Stimulated activated CD4-positive, alpha-beta T cell treated with anti-CD3 and anti-CD28 coated beads, Interleukin-1b, Interleukin-23, amount 100 ng/mL, for 1 hour (primary cell): ENCODE results near the gene MMAA.
"Not testable (repeated sequence)": the region's sequence is repeated elsewhere in the genome, so short reads cannot be mapped to it uniquely, and the experiment has no call there.

Source experiments
- DNase-seq, 2 donors: peaks; one replicate each; pipeline ENCODE4 v3.0.0-alpha.2; 2020; ENCODE audit warnings: low read depth in 2 of 2

Gene MMAA

DNA sequence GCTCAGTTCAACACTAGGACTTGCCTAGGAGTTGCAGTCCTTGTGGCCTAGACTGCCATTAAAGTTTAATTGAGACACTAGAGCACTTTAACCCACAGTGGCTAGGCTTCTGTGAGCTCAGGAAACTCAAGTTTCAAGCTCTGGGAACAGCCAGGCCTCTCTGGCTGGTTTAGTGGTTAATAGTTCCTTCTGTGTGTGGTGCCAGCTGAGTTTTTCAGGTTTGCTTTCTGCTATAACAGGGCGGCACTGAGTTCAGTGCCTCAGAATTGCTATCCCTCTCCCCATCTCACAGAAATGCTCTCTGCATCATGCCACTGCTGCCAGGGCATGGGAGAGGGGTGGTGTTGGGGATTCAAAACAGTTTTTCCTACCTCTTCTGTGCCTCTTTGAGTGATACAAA lies 15.9 kb downstream of the MMAA start:
- no peak for DNase-seq

DNA sequence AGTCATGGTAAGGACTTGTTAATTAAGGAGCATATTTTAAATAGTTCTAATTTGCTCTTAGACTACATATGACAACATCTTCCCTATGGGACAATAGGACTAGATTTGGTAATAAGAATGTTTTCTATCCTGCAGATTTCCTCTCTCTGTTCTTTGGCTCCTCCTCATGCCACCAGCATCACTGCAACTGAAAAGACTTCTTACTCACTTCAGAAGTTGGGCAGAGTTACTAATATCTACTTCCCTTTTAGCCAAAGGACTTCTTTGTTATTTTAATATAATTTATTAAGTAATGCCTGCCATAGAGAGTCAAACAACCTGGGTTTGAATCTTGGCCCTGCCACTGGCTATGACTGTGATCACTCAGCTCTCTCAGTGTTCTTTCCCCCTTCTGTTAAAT lies 16.4 kb downstream of the MMAA start:
- no peak for DNase-seq

DNA sequence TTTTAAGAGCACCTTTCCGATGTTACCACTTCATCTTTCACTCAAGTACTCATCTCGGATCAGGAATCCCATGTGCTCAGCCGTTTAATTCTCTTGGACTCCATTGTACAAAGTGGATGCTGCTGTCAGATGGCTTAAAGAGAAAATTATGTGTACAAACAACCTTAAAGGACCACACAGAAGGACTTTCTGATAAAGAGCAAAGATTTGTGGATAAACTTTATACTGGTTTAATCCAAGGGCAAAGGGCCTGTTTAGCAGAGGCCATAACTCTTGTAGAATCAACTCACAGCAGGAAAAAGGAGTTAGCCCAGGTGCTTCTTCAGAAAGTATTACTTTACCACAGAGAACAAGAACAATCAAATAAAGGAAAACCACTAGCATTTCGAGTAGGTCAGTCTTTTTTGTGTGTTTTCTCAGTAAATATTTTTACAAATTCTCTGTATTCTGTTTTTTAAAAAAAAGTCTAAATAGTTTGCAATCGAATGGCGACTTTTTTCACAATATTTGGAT lies 20.1 kb downstream of the MMAA start:
- no peak for DNase-seq

DNA sequence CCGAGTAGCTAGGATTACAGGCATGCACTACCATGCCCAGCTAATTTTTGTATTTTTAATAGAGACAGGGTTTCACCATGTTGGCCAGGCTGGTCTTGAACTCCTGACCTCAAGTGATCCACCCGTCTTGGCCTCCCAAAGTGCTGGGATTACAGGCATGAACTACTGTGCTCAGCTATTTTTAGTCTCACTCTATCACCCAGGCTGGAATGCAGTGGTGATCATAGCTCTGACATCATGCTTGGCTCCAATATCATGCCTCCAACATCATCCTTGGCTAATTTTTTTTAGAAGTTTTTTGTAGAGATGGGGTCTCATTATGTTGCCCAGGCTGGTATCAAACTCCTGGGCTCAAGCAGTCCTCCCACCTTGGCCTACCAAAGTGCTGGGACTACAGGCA lies 21.1 kb downstream of the MMAA start:
- not testable (repeated sequence) for DNase-seq

DNA sequence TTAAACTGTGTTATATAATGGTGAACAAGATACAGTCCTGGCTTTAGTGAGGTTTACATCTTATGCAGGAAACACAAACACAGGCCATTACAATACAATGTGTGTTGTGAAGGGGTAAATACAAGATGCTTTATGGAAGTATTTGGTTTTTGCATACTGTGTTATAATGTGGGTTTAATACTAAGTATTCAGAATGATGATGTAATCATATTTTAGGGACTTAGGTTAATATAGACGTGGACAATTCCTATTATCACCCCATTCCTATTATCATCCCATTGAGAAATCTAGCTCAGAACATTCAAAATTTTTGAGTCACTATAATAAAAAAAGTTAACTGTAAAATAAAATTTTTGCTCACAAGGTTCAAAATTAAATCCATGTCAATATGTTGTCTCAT lies 24.1 kb downstream of the MMAA start:
- DNase-seq, result no peak

DNA sequence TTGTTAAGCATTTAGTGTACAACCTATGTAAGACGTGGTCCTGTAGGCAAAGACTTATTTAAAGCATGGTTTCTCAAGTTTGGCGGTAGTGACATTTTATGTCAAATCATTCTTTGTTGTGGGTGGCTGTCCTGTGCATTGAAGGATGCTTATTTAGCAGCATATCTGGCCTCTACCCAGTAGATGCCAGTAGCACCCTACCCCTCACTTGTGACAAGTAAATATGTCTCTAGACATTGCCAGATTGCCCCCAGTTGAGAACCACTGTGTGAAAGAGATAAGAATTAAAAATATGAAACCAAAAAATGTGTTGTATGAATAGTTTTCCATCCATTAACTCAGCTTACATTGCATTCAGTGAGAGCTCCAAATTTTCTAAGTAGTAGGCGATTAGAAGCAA lies 25.5 kb downstream of the MMAA start:
- DNase-seq, result no peak

DNA sequence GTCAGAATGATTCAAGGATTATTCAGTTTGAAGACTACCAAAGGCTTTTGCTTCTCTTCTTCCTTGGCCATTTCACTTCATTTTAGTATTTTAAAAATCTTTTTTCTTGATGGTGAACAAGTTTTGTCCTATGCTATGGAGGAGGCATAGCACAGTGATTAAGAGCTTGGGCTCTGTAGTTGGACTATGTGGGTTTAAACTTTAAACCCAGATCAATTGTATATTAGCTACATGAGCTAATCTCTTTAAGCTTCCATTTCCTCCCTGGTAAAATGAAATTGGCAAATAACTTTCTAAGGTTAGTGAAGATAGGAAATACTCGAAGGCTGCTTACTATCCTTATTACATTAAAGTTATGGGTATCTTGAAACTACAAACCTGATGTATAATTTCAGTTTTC lies 37.0 kb downstream of the MMAA start:
- DNase-seq, result no peak

DNA sequence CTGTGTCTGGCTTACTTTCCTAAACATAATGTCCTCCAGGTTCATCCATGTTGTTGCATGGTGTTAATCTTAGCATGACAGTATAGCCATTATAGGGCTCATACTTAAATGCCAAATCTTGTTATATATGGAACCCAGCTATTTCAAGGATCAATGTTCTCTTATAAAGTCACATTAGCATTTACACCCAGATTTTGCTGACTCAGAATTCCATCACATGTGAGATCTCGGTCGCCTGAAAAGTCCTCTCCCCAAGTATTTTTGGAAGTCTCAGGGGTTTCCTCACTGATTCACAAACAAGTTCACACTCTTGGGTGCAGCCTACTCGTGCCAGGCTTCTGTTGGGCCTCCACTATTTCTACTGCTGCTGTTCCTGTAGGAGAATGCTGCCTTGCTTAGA lies 40.9 kb downstream of the MMAA start:
- no peak for DNase-seq

DNA sequence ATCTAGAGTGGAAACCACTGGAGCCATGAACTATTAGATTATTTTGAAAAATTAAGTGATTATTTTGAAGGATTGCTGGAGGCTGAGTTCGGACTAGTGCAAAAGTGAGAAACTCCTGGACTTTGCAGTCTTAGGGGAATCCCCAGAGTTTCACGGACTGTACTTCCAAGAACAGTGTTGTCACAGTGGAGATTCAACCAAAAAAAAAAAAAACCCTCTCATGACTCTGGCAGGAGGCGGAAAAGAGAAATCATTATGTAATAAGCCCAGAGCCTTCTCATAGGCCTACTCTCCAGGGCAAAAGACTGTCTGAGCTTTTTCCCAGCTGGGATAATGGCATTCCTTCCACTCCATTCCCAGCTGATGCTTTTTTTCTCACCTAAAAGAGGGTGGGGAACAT lies 44.0 kb downstream of the MMAA start:
- DNase-seq, result no peak

DNA sequence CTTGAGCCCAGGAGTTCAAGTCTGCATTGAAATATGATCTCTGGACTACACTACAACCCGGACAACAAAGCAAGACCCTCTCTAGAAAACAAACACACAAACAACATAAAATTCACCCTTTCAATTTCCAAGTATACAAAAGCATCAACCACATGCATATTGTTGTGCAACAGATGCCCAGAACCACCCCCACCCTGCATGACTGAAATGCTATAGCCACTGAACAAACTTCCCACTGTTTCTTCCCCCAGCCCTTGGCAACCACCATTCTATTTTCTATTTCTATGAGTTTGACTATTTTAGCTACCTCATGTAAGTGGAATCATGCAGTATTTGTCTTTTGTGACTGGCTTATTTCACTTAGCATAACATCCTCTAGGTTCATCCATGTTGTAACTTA lies 46.6 kb downstream of the MMAA start:
- no peak for DNase-seq

DNA sequence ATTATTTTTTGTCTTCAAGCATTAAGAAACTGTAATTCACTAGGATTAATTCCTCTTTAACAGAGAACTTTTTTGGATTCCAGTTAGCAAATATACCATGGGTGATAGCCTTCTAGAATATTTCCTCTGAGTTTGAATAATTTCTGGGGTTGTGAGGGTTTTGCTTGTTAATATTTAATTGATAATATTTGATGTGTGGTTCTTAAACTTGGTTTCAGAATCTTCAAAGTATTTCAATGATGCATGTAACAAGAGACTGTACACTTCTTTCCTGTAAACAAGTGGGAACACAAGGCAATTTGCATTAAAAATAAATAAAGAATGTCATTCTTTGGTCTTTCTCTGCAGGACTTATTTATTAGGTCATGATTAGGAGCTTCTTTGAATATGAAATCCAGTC lies 51.2 kb downstream of the MMAA start:
- DNase-seq, result no peak

DNA sequence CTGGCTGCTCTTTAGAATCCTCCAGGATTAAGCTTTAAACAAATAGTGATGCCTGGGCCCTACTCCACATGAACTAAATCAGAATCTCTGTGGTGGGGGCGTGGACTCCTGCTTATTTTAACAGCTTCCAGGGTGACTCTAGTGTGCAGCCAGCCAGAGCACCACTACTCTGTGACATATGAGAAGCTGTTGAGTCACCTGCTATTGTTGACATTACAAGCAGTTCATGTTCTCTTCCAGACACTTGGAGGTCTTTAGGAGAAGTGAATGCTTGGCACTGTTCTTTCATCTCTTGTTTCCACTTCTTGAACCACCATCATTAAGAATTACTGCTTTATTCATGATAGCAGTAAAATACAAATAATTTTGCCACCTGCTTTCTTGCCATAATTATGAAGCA lies 60.3 kb downstream of the MMAA start:
- DNase-seq, result no peak

DNA sequence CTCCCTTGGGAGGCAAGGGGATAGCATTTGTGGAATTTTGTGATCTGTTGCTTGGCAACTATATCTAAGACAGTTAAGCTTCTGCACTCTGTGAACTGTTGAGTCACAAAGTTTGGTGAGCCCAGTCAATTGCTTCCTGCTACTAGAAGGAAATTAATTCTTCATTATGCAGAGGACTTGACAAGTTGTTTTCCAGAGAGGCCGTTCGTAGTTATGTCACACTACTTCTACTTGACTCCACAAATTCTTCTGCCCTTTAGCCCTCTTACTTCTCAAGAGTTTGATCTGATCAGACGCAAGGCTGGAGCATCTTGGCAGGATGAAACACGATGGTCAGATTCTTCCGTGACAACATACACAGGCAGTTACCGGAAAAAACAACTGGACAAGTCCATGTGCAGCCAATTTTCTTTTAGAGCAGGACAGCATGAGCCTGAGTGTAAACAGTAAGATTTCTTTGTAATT lies 60.8 kb downstream of the MMAA start, which contains the start of gene C4orf51:
Gene C4orf51 (plus strand): TSS at position 156 of the 465 bp plus-strand sequence. CDS start 58 bp downstream, at position 214.
- DNase-seq, result no peak

DNA sequence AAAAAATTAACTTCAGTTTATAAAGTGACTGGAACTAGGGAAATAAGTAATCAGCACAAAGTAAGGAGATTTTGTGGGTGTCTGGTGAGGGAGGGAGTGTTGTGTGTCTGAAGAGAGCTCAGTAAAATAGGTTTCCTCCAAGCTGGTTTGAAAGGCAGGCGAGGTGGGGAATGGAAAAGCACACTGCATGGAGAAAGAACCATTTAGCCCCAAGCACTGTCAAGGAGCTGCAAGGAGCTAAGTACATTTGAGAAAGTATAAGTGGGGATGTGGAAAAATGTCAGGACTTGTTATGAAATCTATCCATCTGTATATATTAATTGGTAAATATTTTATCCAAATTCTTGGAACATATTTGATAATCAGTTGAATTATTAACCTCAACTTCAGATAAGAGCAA lies 61.7 kb downstream of the MMAA start:
- DNase-seq, result no peak

DNA sequence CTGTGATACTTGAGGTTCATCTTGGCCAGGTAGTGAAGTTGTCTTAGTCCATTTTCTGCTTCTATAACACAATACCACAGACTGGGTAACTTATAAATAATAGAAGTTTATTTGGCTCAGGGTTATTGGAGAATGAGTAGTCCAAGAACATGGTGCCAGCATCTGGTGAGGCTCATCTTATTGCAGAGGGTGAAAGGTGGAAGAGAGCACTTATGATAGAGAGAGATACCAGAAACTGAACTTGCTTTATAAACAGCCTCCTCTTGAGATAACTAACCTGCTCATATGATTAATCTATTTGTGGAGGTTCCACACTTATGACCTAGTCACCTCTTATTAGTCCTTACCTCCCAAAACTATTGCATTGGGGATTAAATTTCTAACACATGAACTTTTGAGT lies 62.3 kb downstream of the MMAA start:
- DNase-seq, result no peak

DNA sequence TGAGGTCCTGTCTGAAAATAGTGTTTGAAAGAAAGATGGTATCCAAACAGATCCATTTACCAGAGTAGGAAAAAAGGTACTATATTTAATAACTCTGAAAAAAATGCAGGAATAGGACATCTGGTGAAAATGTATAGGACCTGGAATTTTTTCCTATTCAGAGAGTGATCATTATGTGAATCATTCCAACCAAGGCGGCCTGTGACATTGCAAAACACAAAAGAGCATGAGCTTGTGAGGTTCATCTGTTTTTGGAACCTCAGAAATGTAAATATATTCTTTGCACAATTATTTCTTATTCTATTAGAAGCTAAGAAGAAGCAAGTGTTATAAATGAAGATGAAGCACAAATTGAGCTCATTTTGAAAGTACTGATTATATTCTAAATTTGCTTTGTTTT lies 62.8 kb downstream of the MMAA start:
- DNase-seq, result no peak

DNA sequence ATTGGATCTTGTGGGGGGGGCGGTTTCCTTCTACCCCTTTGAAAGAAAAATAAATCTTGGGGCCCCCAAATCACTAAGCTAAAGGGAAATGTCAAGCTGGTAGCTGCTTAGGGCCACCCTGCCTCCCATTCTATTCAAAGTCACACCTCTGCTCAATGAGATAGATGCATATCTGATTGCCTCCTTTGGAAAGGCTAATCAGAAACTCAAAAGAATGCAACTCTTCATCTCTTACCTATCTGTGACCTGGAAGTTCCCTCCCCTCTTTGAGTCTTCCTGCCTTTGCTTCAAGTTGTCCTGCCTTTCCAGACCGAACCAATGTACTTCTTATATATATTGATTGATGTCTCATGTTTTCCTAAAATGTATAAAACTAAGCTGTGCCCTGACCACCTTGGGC lies 67.8 kb downstream of the MMAA start:
- DNase-seq, result no peak

DNA sequence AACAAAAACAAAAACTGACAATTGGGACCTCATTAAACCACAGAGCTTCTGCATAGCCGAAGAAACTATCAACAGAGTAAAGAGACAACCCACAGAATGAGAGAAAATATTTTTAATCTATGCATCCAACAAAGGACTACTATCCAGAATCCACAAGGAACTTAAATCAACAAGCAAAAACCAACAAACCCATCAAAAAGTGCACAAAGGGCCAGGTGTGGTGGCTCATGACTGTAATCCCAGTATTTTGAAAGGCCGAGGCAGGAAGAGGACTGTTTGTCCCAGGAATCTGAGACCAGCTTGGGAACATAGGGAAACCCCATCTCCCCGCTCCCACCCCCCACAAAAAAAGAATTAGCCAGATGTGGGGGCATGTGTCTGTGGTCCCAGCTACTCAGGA lies 71.4 kb downstream of the MMAA start:
- DNase-seq, result no peak

DNA sequence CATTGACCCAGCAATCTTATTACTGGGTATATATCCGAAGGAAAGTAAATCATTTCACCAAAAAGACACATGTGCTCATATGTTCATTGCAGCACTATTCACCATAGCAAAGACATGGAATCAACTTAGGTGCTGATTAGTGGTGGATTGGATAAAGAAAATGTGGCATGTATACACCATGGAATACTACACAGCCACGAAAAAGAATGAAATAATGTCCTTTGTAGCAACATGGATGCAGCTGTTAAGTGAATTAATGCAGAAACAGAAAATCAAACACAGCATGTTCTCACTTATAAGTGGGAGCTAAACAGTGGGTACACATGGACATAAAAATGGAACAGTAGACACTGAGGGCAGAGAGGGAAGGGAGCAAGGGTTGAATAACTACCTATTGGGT lies 72.2 kb downstream of the MMAA start:
- DNase-seq, result not testable (repeated sequence)

DNA sequence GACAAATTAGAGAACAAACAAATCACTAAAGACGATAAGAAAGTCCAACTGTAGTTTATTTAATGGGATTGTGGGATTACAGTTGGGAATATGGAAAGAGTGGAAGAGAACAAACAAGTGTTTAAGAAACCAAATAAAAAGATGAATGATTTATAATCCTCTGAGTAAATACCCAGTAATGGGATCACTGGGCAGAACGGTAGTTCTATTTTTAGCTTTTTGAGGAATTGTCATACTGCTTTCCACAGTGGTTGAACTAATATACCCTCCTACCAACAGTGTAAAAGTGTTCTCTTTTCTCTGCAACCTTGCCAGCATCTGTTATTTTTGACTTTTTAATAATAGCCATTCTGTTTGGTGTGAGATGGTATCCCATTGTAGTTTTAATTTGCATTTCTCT lies 75.7 kb downstream of the MMAA start:
- no peak for DNase-seq

DNA sequence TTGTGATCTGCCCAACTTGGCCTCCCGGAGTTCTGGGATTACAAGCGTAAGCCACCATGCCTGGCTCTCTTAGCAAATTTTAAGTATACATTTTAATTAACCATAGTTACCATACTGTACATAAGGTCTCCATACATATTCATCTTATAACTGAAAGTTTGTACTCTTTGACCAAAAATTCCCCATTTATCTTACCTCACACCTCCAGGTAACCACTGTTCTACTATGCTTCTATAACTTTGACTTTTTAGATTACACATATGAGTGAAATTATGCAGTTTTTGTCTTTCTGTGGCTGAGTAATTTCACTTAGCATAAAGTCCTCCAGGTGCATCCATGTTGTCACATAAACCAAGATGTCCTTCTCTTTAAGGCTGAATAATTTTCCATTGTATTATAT lies 78.1 kb downstream of the MMAA start:
- DNase-seq, result no peak

DNA sequence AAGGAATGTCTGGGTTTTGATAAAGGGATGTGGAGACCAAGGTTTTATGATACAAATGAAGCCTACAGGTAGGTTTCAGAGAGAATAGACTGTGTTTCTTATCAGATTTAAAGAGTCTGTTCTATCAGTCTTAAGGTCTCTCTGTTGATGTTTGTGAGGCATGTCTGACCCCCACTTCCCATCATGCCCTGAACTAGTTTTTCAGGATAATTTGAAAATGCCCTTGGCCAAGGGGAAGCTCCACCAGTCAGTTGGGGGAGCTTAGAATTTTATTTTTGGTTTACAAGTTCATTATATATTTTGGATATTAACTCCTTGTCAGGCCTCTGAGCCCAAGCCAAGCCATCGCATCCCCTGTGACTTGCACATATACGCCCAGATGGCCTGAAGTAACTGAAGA lies 79.3 kb downstream of the MMAA start:
- DNase-seq, result no peak

DNA sequence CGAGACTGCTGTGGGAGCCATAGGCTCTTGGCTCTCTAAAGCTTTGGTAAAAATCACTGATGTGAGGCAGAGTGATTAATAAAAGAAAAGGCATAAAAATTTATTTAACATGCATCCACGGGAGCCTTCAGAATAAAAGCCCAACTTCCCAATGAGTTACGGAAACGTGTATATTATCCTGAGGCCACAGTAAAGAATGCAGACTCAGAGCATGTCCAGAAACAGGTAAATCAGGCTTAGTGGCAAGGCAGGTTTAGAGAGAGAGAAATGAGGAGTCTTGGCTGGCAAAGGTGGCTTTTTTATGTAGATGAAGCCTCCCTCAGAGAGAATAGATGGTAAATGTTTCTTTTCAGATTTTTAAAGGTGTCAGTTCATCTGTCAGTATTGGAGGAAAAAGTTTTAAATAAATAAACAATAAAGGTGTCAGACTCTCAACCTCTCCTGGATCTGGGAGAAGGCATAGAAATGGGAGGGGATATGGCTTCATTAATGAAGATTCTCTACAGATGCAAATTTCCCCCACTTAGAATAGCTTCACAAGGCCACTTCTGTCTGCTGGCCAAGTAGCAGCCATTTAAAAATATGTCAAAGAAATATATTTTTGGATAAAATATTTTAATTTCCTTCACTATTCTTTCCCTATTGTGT lies 84.8 kb downstream of the MMAA start:
- DNase-seq, result no peak

DNA sequence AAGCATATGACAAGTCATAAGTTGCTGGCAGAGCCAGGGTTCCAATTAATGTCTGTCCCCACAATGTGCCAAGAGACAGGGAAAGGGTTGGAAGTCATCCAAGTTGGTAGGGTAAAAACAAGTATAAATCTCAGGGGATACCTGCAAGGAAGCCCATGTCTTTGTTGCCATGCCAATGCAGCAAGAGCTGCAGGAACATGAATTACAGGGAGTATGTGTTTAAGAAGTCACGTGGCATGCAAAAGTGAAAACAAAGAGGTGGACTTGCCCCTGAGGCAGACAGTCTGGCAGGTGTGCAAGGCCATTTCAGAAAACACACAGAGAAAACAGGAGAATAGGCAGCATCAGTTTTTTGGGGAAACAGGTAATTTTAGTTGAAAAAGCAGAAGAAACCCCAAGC lies 90.2 kb downstream of the MMAA start:
- no peak for DNase-seq
